ENCODE data around the gene PDZD7.

PDZD7 gene

DNA sequence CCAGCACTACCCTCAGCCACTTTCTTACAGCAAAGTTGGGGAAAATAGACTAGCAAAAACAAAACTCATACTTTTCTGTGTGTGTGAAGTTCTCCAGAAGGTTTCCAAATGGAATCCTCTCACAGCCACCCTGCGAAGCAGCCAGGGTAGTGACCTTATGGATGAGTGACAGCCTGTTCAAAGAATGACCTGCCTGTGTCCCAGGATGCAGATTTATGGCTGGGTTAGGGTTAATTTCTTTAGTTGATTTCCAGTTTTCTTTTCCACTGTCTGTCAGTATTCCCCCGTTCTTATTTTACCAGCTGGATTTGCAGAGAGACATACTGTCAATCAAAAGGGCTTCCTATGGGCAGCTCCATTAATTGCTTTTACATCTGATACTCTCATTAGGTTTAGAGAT, 64.0 kb downstream of the PDZD7 start:
- TF ChIP-seq, protein P1, sequence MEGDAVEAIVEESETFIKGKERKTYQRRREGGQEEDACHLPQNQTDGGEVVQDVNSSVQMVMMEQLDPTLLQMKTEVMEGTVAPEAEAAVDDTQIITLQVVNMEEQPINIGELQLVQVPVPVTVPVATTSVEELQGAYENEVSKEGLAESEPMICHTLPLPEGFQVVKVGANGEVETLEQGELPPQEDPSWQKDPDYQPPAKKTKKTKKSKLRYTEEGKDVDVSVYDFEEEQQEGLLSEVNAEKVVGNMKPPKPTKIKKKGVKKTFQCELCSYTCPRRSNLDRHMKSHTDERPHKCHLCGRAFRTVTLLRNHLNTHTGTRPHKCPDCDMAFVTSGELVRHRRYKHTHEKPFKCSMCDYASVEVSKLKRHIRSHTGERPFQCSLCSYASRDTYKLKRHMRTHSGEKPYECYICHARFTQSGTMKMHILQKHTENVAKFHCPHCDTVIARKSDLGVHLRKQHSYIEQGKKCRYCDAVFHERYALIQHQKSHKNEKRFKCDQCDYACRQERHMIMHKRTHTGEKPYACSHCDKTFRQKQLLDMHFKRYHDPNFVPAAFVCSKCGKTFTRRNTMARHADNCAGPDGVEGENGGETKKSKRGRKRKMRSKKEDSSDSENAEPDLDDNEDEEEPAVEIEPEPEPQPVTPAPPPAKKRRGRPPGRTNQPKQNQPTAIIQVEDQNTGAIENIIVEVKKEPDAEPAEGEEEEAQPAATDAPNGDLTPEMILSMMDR (IDR thresholded peaks at IDR 0.05; ENCODE audit: control insufficient read depth, extremely low read depth, insufficient read depth): no peak
- no peak for DNase-seq (ENCODE audit: low read depth)
- no peak overlapping the region for H3K4me3 ChIP-seq (ENCODE audit: low read depth, low read length)

DNA sequence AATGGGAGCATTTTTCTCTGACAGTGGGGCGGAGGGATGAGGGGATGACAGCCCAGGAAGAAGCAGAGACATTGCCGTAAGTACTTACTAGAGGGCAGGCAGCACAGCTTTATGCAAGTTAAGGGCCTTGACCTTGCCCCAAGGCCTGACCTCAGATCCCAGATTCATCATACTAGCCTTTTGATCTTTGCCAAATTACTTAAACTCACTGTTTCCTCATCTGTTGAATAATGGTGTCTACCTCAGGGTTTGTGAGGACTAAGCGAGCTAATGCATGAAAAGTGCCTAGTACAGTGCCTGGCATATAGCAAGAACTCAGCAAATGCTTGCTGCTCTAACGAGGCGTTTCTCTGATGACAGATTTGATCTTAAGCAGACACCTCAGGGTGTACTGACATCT, 65.1 kb downstream of the PDZD7 start:
- TF ChIP-seq, protein P1 (IDR thresholded peaks at IDR 0.05; ENCODE audit: control insufficient read depth, extremely low read depth, insufficient read depth): no peak
- no peak for DNase-seq (ENCODE audit: low read depth)

DNA sequence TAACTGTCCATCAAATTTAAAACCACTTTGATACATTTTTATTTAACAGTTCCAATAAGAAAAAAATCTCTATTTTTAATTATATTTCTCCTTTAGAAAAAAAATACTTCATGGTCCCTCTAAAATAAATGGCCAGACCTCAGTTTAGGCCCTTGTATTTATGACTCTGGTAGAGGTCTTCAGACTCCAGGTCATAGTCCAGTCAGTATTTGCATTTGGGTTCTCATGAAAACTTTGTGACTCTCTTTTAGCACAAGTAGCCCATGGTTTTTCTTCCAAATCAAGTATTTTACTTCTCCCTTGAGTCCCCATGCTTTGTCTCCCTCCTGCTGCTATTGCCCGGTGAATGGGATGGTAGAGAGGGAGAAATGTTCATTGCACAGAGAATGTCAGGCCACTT, 67.1 kb downstream of the PDZD7 start:
- no peak for DNase-seq (ENCODE audit: low read depth)
- no peak overlapping the region for H3K4me3 ChIP-seq (ENCODE audit: low read depth, low read length)
- TF ChIP-seq, protein P1 (IDR thresholded peaks at IDR 0.05; ENCODE audit: control insufficient read depth, extremely low read depth, insufficient read depth): no peak

More for the DNA sequence above, 65.1 kb downstream of the PDZD7 start:
- no peak overlapping the region for H3K4me3 ChIP-seq (ENCODE audit: low read depth, low read length)

DNA sequence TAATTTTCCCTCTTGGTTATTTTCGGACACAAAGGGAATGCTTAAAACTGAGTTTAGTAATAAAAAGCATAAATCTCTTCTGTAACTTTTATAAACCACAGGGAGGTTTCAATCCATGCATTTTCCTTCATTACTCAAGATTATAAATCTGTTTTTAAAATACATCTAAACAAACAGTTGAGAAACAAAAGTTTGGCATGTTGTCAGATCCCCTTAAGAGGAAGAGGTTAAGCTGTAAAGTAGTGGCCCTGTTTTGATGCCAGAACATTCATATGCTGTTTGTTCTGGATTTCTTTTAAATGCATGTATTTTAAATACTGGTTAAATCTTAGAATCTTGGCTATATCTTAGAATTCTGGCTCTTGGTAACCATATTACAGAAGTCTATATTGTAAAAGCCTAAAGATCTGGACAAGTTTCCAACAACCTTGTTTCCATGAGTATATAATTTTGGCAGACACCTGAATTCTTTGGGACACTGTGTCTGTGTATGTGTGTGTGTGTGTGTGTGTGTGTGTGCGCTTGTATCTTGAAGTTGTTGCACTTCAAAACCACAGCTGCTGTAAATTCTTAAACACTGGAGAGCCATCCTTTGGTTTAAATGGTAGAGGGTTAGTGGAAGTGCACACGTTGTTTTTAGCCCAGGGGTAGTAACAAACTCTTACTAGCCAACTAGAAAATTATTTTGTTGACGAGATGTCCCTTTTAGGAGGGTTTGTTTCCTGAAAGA, 68.4 kb downstream of the PDZD7 start:
- TF ChIP-seq, protein P1 (IDR thresholded peaks at IDR 0.05; ENCODE audit: control insufficient read depth, extremely low read depth, insufficient read depth): no peak
- H3K4me3 ChIP-seq (ENCODE audit: low read depth, low read length): no peak overlapping the region
- DNase-seq (ENCODE audit: low read depth): no peak

DNA sequence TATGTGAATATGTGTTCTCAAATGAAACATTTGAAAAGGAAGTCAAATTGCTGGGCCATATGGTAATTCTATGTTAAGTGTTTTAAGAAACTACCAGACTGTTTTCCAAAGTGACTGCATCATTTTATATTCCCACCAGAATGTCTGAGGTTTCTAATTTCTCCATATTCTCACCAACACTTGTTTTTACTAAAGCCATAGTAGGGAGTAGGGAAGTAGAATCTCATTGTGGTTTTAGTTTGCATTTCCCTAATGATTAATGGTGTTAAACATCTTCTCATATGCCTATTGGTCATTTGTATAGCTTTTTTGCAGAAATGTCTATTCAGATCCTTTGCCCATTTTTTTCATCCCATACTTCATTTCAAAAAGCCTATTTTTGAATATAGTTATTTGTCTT, 70.7 kb downstream of the PDZD7 start:
- TF ChIP-seq, protein P1 (IDR thresholded peaks at IDR 0.05; ENCODE audit: control insufficient read depth, extremely low read depth, insufficient read depth): no peak
- no peak overlapping the region for H3K4me3 ChIP-seq (ENCODE audit: low read depth, low read length)
- DNase-seq (ENCODE audit: low read depth): no peak
